ENCODE results near the gene EGLN3.

- TF ChIP-seq REST (IDR thresholded peaks at IDR 0.05; ENCODE audit: insufficient read depth in 1 of 2, low read depth in 2 of 2, low read length in 1 of 2) (no peak), CTCF (IDR thresholded peaks at IDR 0.05) (no peak)
Measured at GRCh38 chr14:33957993-33958392, 7.1 kb upstream of the EGLN3 start.
